ENCODE results near the gene ADAP1.
"Not testable (repeated sequence)": the region's sequence is repeated elsewhere in the genome, so short reads cannot be mapped to it uniquely, and the experiment has no call there.

The ADAP1 gene

DNA sequence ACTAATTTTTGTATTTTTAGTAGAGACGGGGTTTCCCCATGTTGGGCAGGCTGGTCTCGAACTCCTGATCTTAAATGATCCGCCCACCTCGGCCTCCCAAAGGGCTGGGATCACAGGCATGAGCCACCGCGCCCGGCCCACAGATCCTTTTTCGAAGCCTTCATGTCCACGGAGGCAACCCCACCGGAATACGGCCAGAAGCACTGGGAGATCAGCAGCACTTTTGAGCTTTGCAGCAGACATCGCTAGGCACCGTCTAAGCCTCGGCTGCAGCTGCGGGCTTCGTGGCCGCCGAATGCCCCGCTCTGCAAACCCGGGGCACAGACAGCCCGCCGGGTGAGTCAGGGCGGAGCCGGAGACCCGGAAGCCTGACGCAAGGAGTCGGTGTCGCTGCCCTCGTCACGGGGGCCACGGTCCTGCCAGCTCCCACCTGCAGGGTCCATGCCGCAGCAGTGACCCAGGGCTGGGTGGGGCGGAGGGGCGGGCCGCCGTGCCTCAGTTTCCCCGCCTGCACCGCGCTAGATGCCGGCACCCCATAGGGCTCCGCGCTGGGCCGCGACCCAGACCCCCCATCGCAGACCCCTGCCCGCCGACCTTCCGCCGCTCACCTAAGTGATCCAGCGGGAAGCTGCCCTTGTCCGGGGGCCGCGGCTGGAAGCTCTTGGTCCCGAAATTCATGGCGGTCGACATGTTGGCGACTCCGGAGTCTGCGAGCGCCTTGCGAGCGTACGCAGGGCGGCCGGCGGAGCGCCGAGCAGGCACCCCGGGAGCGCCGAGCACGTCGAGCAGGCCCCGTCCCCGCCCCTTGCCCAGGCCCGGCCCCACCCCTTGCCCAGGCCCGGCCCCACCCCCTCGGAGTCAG, 20.6 kb upstream of the ADAP1 start, which contains the start of gene COX19:
TSS of gene COX19 (minus strand) at position 730 of the 862 bp plus-strand sequence. CDS start at position 690, 40 bp downstream.
- peak; percentile 90 for DNase-seq (ENCODE audit: low spot score)

DNA sequence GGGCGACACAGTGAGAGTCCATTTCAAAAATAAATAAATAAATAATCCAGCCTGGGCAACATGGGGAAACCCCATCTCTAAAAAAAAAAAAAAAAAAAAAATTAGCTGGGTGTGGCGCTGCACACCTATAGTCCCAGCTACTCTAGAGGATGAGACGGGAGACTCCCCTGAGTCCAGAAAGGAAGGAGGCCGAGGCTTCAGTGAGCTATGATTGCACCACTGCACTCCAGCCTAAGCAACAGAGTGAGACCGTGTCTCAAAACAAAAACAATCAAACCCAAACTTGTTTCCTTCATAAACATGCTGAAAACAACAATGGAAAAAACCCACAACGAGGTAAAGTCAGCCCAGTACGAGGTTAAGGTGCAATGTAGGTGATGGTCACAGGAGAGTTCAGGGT, 19.7 kb upstream of the ADAP1 start:
- no peak for DNase-seq (ENCODE audit: low spot score)

DNA sequence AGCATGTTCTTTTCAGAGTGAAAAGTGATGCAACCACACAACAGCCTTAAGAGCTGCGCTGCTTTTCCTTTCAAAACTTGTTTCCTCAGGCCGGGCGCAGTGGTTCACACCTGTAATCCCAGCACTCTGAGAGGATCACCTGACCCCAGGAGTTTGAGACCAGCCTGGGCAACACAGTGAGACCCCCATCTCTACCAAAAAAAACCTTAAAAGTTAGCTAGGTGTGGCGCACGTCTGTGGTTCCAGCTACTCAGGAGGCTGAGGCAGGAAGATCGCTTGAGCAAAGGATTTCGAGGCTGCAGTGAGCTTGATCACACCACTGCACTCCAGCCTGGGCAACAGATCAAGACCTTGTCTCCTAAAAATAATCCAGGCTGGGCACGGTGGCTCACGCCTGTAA, 18.8 kb upstream of the ADAP1 start:
- no peak for DNase-seq (ENCODE audit: low spot score)

DNA sequence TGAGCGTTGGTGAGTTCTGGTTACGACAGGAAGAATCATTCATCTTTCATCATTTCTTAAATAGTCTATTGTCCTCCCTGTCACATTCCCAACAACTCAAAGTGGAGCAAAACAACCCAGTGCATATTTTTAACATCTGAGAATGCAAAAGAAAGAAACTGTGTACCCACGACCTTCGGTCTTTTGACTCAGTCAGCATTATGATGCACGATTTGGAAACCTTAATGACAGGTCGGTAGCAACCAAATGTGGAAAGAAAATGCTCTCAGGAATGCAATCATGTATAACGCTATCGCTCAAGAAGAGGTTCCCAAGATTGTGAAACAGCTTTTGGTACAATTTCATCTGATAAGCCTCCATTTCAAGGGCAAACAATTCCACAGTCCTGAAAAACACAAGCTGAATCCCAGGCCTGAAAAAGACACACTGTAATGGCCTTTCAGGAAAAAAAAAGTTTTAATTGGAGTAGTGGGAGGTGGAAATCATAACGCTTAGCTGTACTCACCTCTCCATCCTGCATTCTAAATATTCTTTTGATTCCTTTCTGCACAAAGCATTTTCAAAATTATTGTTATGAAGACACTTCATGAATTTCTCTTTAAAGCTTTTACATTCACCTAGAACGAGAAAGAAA, 18.3 kb upstream of the ADAP1 start:
- no peak for DNase-seq (ENCODE audit: low spot score)

DNA sequence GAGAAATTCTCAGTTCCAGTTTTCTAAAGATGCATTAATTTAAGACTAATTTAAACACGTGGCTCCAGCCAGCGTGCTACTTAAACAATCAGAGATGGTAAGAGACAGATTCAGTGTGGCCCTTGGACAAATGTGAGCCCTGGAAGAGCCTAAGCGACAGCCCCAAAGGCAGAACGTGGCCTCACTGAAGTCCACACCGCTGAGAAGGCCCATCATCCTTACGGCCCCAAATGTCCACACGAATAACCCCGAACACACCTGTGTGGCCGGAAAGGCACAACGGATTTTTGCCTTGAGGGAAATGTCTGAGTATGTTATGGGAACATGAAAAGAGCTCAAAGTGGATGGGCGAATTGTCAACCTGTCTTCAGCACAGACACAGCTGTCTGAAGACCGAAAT, 17.6 kb upstream of the ADAP1 start:
- DNase-seq (ENCODE audit: low spot score), result no peak

DNA sequence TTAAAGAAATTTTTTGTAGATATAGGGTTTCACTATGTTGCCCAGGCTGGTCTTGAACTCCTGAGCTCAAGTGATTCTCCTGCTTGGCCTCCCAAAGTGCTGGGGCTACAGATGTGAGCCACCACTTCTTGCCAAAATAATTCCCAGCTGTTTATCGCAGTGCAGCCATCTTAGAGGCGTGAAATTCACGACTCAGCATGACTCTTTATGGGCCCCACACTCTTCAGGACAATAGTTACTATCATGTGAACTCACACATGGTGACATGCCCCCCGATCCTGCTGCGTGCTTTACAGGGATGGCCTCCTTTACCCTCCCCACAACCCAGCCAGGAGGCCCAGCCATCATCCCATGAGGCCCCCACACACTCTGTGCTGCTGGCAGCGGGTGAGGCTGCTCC, 16.3 kb upstream of the ADAP1 start:
- DNase-seq (ENCODE audit: low spot score), result no peak

DNA sequence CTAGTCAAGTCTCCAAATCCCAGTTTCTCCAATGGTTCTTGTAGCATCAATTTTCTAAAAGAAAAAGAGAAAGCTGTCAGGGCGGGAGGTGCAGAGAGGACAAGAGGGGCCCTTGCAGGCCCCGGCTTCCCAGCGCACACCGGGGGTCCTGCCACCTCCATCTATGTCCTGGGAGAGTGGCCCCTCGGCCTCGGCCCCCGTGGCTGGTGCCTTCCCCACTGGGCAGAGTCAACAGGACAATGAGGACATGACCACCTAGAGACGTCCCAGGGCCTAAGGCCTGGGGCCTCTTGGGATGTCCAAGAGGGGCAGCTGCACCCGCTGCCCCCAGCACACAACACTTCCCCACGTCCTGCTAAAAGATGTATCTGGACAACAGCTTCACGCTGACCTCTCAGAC, 14.9 kb upstream of the ADAP1 start:
- no peak for DNase-seq (ENCODE audit: low spot score)

DNA sequence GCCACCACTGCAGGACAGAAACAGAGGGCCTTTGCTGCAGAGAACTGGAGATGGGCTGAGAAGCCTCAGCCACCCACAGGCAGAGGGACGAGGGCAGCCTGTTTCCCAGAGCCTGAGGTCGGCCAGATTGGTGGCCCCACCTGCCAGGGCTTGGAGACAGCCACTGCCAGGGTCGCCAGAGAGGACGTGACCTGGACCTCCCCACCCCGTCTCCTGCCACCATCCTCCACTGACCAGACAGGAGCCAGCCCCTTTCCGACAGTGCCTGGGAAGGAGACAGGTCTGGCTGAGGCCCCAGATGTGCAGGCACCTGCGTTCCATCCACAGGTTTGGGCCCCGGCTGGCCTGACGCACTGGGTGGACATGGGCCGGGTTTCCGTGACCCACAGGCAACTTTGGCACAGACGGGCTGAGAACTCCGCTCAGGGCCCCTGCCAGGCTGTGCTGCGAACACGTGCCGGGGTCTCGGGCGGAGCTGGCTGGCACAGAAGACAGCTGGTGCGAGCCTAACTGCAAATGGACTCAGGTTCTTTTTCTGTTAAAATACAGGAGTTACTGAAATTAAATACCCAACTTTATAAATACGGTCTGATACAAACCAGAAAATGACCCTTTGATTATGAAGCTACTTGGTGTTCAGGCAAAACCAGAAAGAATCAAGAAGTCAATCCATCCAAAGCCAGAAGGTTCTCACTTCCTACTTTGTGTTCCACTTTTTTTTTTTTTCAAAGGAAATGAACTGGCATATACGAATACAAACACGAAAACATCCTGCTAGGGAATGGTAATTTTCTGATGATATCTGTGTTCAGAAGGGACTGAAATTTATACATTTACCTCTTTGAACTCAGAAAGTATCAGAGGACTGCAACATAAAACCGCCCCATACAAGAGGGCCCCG, 14.0 kb upstream of the ADAP1 start:
- no peak for DNase-seq (ENCODE audit: low spot score)

DNA sequence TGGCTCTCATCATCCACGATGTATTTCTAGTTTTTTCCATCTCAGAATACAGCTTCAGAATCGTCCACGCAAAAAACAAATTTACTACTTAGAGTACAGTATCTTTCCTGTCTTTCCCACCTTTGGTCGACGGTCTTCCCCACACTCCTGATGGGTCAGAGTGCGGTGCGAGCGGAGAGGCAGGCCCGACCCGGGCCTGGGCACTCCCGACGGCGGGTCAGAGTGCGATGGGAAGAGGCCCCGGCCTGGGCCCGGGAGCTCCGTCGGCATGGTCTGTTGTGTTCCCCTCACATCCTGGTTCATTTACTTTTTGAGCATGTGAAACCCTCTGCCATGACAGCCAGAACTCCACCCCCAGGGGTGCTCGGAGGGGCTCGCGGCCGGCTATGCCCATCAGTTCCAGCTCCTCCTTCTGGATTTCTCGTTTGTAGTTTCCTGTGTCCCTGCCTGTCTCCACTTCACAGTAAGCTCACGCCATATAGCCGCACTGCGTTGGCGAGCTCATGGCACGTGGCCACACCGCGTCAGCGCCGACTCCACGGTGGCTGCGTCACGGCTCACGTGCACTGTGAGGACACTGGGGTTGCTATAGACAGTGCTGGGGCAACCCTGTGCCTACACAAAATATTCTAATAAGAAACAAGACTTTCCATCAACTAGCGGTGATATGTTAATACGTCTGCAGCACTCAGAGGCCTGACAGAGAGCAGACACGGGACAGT, 13.0 kb upstream of the ADAP1 start:
- no peak for DNase-seq (ENCODE audit: low spot score)

DNA sequence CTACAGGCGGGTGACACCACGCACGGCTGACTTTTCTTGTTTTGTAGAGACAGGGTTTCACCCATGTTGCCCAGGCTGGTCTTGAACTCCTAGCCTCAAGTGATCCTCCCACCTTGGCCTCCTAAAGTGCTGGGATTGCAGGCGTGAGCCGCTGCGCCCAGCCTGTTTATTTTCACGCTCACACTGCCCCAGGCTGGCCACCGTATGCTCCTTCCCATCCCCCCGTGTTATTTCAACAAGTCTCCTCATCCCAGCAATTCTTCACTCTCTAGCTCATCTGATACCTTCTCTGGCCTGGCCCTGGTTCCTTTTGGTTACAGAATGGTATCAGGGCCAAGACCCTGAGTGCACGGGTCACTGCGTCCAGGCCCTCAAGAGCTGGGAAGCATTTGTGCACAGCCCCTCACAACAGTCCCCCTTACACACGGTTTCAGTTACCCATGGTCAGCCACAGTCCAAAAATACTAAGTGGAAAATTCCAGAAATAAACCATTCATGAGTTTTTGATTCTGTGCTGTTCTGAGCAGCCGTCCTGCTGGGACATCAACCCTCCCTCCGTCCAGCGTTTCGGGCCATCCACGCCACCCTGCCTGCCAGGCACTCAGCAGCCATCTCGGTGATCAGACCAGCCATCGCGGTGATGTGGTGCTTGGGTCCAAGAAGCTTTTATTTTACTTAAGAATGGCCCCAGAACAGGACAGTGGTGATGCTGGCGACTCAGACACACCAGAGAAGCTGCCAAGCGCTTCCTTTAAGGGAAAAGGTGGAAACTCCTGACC, 12.0 kb upstream of the ADAP1 start:
- DNase-seq (ENCODE audit: low spot score), result no peak

DNA sequence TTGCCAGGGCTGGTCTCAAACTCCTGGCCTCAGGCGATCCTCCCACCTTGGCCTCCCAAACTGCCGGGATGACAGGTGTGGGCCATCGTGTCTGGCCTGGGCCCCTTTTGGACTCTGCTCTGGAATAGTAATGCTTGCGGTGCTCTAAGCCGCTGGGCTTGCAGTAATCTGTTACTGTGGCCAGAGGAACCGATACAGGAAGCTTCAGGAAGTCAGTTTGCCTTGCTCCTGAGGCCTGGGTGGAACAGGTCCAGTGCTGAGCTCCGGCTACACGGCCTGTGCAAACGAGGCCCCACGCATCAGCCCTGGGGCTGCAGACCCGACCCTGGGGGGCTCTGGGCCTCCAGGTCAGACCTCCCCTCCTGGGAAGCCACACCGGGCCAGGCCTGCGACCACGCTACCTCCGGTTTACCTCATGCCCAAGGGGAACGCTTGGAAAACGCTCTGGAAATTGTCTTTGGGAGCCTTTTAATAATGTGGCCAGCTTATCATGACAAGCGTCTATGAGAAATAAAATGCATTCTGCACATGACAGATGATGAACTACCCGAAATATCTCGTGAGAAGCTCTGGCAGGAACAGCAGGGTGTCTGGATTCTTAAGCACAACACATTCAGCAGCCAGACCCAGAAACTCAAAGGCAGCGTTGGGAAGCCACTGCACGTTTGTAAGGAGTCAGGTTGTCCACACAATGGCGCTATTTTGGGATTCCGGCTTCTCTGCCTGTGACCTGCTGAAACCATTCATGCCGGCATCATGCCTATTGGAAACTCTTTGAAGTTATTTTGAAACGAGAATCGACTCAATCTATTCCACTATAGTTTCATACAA, 10.1 kb upstream of the ADAP1 start:
- no peak for DNase-seq (ENCODE audit: low spot score)

DNA sequence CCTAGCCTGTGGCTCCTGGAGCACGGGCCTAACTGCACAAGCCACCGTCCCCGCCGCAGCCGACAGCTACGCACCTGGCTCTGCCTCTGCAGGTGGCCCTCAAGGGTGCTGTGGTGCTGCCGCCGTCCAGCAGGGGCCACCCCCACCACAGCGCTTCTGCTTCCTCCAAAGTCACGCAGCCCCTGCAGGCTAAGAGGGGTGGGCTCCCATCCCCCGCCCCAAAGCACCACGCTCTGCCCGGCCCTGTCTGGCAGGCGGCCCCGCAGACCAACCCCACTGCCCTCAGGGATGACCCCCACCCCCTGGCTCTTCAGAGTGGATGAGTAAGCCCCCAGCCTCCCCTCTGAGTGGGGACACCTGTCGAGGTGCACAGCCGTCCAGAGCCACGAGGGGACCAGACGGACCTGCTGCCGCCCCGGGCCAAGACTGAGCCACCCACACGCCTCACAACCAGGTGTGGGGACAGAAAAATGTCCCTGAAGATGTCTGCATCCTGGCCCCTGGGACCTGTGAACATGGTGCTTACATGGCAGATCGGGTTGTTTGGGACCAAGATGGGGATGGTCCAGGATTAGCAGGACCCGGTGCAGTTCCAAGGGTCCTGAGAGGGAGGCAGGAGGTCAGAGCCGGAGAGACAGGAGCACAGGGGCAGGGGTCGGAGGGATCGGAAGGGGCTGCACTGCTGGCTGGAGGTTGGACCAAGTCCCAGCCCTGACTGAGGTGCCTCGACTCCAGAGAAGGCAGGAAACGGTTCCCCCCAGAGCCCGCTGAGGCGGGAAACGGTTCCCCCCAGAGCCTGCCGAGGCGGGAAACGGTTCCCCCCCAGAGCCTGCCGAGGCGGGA, 9.0 kb upstream of the ADAP1 start:
- DNase-seq (ENCODE audit: low spot score), result no peak

DNA sequence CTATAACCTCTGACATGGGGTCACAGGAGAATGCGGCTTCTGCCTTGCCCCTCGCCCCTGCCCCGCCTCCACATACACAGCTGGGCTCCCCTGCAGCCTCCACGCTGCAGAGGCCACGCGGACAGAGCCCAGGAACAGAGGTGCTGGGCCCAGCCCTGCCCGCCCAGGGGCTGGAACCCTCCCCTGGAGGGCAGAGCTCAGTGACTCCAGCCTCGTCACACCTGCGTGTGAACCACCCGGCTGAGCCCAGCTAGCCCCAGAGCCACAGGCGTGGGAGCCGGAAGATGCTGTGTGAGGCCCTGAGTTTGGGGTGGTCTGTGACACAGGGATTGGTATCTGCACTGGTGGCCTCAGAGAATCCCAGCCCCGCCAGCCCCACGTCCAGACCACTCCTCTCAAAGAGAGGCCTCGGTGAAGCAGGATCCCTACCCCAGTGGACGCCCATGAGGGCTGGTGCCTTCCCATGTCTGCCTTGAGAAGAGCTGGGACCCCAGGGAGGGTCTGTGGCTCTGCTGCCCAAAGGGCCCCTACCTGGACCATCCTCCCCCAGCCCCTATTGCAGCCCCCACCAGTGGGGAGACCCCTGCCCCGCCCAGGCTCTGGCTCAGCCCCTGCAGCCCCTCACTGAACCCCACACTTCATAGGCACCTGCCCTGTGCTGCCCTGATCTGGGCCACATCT, 8.1 kb upstream of the ADAP1 start:
- no peak for DNase-seq (ENCODE audit: low spot score)

DNA sequence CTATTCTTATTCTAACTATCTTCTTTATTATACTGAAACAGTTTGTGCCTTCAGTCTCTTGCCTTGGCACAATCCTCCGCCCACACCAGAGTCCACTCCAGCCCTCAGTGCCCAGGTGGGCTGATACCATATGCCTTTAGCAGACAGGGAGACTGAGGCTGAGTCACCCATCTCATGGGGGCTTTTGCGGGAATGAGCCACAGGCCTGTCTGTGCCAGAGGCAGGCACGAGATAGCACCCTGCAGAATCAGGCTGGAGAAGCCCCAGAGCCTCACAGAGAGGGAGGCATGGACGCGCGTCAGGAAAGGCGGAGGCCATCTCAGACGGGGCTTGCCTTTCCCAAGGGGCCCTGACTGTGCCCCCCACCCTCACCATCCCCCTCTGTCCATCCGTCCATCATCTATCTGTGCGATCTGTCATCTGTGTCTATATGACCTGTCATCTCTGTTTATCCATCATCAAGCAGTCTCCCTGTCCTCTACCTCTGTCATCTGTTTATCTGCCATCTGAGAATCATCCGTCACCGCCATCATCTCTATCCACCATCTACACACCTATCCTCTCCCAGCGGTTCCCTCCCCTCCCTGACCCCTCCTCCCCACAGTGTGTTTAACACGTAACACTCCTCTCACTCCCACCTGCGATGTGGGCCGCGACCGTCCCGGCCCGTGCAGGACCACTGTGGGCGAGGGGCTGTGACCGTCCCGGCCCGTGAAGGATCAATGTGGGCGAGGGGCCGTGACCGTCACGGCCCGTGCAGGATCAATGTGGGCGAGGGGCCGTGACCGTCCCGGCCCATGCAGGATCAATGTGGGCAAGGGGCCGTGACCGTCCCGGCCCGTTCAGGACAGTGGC, 7.3 kb upstream of the ADAP1 start:
- no peak for DNase-seq (ENCODE audit: low spot score)

DNA sequence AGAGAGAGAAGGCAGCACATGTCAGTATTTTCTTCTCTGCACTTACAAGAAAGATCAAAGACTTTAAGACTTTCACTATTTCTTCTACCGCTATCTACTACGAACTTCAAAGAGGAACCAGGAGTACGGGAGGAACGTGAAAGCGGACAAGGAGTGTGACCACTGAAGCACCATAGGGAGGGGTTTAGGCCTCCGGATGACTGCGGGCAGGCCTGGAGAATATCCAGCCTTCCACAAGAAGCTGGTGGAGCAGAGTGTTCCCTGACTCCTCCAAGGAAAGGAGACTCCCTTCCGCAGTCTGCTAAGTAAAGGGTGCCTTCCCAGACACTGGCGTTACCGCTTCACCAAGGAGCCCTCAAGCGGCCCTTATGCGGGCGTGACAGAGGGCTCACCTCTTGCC, 6.5 kb upstream of the ADAP1 start:
- not testable (repeated sequence) for DNase-seq (ENCODE audit: low spot score)

DNA sequence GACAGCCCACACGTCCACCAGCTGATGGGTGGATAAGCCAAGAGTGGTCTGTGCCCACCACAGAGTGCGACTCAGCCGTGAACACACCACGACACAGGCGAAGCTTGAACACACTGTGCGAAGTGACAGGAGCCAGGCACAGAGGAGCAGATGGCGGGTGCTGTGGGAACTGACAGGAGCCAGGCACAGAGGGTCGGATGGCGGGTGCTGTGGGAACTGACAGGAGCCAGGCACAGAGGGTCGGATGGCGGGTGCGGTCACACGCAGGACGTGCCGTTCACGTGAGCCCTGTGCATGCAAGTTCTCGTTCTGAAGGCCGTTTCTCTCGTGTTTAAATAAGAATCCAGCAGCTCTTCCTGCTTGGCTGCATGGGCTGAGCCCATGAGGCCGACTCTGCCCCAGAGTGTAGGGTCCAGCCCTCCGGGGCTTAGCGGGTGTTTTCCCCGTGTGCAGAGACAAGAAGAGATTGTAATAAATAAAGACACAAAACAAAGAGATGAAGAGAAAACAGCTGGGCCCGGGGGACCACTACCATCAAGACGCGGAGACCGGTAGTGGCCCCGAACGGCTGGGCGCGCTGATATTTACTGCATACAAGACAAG, 5.9 kb upstream of the ADAP1 start:
- no peak for DNase-seq (ENCODE audit: low spot score)

DNA sequence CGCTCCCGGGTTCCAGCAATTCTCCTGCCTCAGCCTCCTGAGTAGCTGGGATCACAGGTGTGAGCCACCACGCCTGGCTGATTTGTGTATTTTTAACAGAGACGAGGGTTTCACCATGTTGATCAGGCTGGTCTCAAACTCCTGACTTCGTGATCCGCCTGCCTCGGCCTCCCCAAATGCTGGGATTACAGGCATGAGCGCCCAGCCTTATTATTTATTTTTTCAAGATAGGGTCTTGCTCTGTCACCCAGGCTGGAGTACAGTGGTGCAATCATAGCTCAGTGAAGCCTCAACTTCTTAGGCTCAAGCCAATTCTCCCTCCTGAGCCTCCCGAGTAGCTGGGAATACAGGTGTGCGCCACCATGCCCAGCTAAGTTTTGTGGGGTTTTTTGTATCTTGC, 5.3 kb upstream of the ADAP1 start:
- DNase-seq (ENCODE audit: low spot score), result not testable (repeated sequence)

Measured in CD4-positive, alpha-beta T cell treated with Interleukin-2 at 100 ng/mL for 4 hours (primary cell).